HFFc6 (cell line): Measurements from ENCODE around the gene LAMA5. TPM values are rescaled to one million over a fixed set of nuclear protein-coding genes. Genes with fewer than 3 reads are reported as not detected.

Source experiments
- DNase-seq: peaks from one replicate; pipeline ENCODE4 v3.0.0-alpha.2; 2018
- H3K27ac Mint-ChIP-seq: 2 replicates; pipeline ENCODE4 v1.8.0; 2020; ENCODE audit warnings: mild to moderate bottlenecking, mixed read lengths
- H3K27me3 Mint-ChIP-seq: 2 replicates; pipeline ENCODE4 v1.8.0; 2021; ENCODE audit warnings: mild to moderate bottlenecking, moderate library complexity, mixed read lengths; ENCODE audit not compliant: insufficient read depth
- H3K36me3 Mint-ChIP-seq: 2 replicates; pipeline ENCODE4 v1.8.0; 2021; ENCODE audit warnings: low read depth, mixed read lengths
- H3K4me1 Mint-ChIP-seq: 2 replicates; pipeline ENCODE4 v1.8.0; 2020; ENCODE audit warnings: low read depth, mixed read lengths
- H3K4me3 Mint-ChIP-seq: 2 replicates; pipeline ENCODE4 v1.8.0; 2020; ENCODE audit warnings: mild to moderate bottlenecking, moderate library complexity, mixed read lengths
- H3K9me3 Mint-ChIP-seq: 2 replicates; pipeline ENCODE4 v1.8.0; 2020; ENCODE audit warnings: mild to moderate bottlenecking, mixed read lengths
- total RNA-seq, 6 experiments: library from RNA; stranded (reverse); fragmentation: NEBNext Ultra II Directional; extraction: Animal tissue kit (Norgen Biotek cat#: 25700); gene quantifications; 2 replicates in 1 of 6; 3 replicates in 5 of 6; pipeline ENCODE4 v1.2.3, GENCODE V29; 2021
- TF ChIP-seq, protein P1 (sequence below): fragments of 200-600 bp; sonication (generic); IDR thresholded peaks from 2 replicates; pipeline ENCODE4 v1.5.0; 2021; ENCODE audit warnings: antibody characterized with exemption, mild to moderate bottlenecking

Gene LAMA5
- total RNA-seq, 6 experiments from 2014 or later, result 1.2 to 2.4 (median 1.5) TPM

DNA sequence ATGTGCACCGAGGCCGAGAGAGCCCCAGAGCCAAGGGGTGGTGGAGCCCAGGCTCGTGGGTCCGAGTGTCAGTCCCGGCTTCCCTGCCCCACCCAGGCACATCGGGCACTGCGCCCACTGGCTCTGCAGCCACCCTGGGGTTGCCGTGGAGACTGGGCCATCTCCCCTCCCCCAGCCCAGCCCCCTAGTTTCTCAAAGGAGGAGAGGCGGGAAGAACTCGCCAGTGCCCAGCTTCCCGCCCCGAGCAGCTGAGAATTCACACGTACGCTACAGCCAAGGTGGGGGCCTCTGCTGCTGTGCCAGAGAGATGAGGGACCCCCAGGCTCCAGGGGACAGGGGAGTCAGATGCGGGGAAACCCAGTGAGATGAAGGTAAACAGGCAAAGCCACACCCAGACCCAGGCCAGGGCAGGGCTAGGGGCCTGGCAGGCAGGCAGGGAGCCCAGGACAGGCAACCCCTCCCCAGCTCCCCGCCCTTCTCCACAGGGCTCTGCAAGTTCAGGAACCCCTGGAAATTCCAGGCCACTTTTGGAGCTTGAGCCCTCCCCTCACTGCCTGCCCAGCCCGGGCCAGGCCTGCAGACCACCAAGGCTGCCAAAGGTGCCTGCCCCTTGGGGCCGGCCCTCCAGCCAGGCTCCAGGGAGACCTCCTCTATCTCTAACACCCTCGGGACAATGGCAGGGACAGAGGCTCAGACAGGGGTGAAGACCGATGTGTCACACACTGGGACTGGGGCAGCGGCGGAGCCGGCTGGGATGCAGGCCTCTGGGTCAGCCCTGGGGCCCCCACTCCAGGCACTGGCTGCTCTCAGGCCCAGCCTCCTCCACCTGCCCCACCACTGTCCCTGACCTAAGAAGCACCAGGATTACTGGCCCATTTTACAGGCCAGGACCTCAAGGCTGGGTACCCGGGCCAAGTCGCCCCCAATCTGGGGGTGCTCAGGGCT, 6.0 kb downstream of the LAMA5 start:
- H3K27ac Mint-ChIP-seq, result no peak overlapping the region
- no peak for DNase-seq
- peaks cover 2% of the 10 kb centered on the region; the same call in 1 of the 2 replicates for H3K27me3 Mint-ChIP-seq
- H3K4me3 Mint-ChIP-seq, result no peak overlapping the region
- peaks cover 1% of the 10 kb centered on the region; the same call in 1 of the 2 replicates for H3K4me1 Mint-ChIP-seq
- no peaks in the 10 kb centered on the region for H3K36me3 Mint-ChIP-seq
- TF ChIP-seq, protein P1, sequence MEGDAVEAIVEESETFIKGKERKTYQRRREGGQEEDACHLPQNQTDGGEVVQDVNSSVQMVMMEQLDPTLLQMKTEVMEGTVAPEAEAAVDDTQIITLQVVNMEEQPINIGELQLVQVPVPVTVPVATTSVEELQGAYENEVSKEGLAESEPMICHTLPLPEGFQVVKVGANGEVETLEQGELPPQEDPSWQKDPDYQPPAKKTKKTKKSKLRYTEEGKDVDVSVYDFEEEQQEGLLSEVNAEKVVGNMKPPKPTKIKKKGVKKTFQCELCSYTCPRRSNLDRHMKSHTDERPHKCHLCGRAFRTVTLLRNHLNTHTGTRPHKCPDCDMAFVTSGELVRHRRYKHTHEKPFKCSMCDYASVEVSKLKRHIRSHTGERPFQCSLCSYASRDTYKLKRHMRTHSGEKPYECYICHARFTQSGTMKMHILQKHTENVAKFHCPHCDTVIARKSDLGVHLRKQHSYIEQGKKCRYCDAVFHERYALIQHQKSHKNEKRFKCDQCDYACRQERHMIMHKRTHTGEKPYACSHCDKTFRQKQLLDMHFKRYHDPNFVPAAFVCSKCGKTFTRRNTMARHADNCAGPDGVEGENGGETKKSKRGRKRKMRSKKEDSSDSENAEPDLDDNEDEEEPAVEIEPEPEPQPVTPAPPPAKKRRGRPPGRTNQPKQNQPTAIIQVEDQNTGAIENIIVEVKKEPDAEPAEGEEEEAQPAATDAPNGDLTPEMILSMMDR, result no peak
- no peaks in the 10 kb centered on the region for H3K9me3 Mint-ChIP-seq

DNA sequence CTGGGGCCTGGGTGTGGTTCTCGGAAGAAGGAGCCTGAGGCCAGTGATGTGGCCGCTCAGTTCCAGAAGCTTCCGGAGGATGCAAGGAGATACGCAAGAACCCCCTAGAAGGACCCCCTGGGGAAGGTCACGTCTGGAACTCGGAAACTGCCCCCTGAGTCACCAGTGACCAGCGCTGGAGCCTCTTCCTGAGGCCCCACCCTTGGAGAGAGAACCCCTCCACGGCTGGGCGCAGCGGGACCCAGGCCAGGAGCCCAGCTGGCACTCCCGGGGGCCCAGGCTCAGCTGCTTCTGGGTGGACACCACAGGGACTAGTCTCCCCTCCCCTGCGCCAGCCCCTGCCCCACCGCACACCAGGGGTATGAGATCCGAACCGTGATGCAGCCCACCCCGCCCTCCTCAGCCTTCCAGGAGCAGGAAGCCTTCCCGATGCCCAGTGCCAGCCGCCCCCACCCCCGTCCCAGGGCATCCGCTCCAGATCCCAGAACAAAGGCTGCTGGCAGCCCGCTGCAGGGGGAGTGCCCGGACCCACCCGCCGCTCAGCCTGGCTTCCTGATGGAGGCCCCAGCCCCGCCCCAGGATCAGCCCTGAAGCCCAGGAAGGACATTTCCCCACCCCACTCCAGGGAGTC, 7.5 kb downstream of the LAMA5 start:
- Mint-ChIP-seq H3K27me3 (0 out of 2 replicates have a peak, but pooled peaks cover 2% of the 10 kb centered on the region), H3K36me3 (no peaks in the 10 kb centered on the region), H3K4me1 (peaks cover 6% of the 10 kb centered on the region; the same call in 1 of the 2 replicates), H3K4me3 (no peak overlapping the region), H3K27ac (no peak overlapping the region), H3K9me3 (no peaks in the 10 kb centered on the region)
- no peak for DNase-seq
- TF ChIP-seq, protein P1, result no peak

DNA sequence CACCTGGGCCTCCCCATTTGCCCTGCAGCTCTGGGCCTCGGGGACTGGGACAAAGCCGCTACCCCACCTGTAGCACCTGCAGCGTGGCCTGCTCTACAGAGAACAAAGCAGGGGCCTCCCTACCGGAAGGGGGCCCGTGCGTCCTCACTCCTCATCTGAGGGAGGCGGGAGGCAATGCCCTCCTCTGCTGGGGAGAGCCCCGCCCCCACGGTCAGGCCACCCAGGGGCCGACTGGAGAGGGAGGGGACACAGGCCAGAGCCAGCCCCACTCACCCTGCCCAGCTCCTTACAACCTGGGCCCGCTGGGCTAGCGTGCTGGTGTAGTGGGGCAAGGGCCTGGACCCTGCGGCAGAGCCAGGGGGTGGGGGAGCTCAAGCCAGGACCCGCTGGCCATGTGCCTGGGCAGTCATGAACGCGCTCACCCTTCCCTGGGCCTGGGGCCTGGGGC, 8.0 kb downstream of the LAMA5 start:
- no peaks in the 10 kb centered on the region for H3K9me3 Mint-ChIP-seq
- no peak overlapping the region for H3K4me3 Mint-ChIP-seq
- no peak overlapping the region for H3K27ac Mint-ChIP-seq
- TF ChIP-seq, protein P1, result no peak
- H3K27me3 Mint-ChIP-seq, result 0 out of 2 replicates have a peak, but pooled peaks cover 2% of the 10 kb centered on the region
- H3K36me3 Mint-ChIP-seq, result no peaks in the 10 kb centered on the region
- DNase-seq, result no peak
- peaks cover 6% of the 10 kb centered on the region; the same call in 1 of the 2 replicates for H3K4me1 Mint-ChIP-seq

DNA sequence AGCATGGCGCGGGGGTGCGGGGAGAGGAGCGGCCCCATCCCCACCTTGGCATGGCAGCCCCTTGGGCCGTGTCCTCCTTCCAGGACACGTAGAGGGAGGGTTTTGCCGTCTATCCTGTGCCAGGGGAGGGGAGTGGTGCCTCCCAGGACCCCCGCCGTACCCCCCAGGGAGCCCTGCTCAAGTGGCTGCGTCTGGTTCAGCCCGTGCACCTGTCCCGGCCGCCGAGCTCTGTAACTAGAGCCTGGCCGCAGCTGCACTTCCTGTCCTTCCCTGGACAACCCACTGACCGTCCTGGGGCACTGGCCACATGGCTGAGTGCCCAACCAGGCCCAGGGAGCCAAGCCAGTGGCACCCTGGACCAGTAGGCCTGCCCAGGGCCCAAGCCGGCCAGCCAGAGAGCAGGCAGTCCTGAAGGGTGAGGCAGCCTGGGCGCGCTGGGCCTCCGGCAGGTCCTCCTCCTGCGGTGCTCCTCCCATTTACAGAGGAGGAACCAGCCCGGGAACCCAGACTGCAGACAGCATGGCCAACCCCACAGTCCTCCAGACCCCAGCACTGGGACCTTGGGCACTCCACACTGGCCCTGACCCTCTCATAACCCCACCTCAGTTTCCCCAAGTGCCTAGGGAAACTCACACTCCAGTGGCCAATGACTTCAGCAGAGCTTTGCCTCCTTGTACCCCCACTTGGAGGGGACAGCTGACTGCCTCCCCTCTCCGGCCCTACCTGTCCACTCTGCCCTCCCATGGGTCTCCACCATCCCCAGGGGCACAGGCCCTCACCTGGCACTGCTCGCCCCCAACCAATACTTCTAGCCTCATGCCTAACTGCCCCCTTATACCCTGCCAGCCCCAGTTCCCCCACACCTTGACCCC, 8.7 kb downstream of the LAMA5 start:
- TF ChIP-seq, protein P1, result no peak
- no peaks in the 10 kb centered on the region for H3K36me3 Mint-ChIP-seq
- peaks cover 6% of the 10 kb centered on the region; the same call in 1 of the 2 replicates for H3K4me1 Mint-ChIP-seq
- H3K4me3 Mint-ChIP-seq, result no peak overlapping the region
- no peaks in the 10 kb centered on the region for H3K9me3 Mint-ChIP-seq
- no peak for DNase-seq
- no peak overlapping the region for H3K27ac Mint-ChIP-seq
- 0 out of 2 replicates have a peak, but pooled peaks cover 2% of the 10 kb centered on the region for H3K27me3 Mint-ChIP-seq

DNA sequence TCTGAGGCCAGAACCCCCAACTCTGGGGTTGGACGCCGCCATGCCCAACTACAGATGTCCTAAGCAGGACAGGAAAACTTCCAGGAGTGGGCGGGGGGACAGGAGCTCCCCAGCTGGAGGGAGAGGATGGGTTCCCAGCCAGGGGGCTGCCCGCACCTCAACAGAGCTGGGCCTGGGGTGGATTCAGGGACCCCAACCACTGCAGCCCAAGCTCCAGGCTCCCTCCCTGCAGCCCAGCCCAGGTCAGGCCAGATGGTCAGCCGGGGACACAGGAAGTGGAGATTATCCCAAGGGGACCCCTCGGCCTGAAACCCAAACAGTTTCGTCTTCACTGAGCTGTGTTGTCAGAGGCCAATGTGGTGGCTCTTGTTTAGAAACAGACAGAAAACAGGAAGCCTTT, 9.4 kb downstream of the LAMA5 start:
- H3K4me3 Mint-ChIP-seq, result no peak overlapping the region

More for the DNA sequence above, 9.4 kb downstream of the LAMA5 start:
- H3K4me1 Mint-ChIP-seq, result peaks cover 6% of the 10 kb centered on the region; the same call in 1 of the 2 replicates
- no peaks in the 10 kb centered on the region for H3K36me3 Mint-ChIP-seq
- TF ChIP-seq, protein P1, result no peak
- no peak for DNase-seq
- H3K9me3 Mint-ChIP-seq, result no peaks in the 10 kb centered on the region
- H3K27me3 Mint-ChIP-seq, result 0 out of 2 replicates have a peak, but pooled peaks cover 2% of the 10 kb centered on the region
- H3K27ac Mint-ChIP-seq, result no peak overlapping the region
